ENCODE data around the gene NKTR. TPM values are rescaled to one million over a fixed set of nuclear protein-coding genes. Genes with fewer than 3 reads are reported as not detected.

The NKTR gene
- total and polyA plus RNA-seq, 5 donors, result 22.6 to 35.8 (median 28.3) TPM

DNA sequence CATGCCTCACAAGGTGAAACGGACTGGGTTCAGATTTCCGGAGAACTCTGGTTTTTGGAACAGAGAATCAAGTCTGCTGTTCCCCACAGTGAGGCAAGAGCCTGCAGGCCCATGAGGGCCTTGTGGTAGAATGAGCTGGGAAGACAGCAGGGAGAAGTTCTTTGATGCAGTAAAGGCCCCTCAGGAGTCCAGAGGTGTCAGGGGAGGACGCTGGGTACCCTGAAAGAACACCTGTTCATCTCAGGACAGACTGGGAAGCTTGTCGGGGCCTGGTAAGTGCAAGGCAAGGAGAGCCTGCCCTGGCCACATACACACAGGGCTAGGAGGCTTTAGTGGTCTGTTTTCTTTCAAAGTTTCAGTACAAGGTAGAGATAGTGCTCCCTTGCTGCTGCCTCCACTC, 49.3 kb downstream of the NKTR start:
- no peak overlapping the region for H3K4me3 ChIP-seq (ENCODE audit: low read length)
- no peak overlapping the region for H3K27ac ChIP-seq (ENCODE audit: low read length)
- 84% methylated on average over 4 of the region's 4 CpGs for WGBS
- peaks cover 15% of the 10 kb centered on the region for H3K4me1 ChIP-seq (ENCODE audit: control insufficient read depth, insufficient read depth, low read length)
- H3K9me3 ChIP-seq (ENCODE audit: control insufficient read depth, low read length), result no peaks in the 10 kb centered on the region
- DNase-seq (no peak), ATAC-seq (no peak)
- intact Hi-C loops (cut with DNase I), result loop anchor here in 3 of 4 donors (10.0 kb wide), 2 partner anchors 45 to 95 kb away; partner anchors contain the start of gene NKTR (in 2 of the 3)
- no peaks in the 10 kb centered on the region for H3K27me3 ChIP-seq (ENCODE audit: control insufficient read depth, insufficient read depth)

DNA sequence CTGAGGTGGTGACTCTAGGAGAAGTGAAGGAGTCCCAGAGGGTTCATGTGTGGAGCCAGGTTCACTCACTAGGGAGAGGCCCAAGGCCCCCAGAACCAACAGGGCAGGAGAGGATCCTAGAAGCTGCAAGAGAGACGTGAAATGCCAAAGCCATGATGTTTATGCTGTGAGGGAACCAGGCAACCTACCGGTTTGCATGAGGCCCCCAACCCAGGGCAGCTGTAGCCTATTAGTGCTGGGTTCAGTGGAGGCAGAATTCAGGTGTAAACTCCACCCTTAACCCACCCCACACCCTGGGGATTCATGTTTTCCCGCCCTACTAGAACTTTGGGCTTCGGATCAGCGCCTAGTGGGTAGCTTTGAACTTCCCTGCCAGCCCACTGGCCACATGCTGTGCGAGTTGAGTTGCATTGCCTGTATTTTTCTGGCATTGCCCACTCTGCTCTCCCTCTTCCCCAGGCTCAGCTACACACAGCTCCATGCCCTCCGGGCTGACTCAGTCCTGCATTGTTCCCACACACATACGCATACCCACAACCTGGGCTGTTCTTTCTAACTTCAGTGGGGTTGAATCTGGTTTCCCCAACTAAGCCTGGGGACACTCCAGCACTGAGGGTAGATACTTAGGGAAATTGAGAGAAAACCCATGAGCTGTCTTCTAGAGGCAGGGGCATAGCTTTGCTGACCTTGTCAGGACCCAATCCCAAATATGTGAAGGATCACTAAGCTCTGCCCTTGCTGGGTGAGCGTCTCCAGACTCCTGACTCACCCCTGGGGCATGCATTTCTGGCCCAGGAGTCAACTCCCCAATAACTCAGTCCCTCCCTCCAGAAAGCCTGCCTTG, 51.0 kb downstream of the NKTR start:
- ATAC-seq (no peak), DNase-seq (no peak)
- no peak overlapping the region for H3K4me3 ChIP-seq (ENCODE audit: low read length)
- intact Hi-C loops (cut with DNase I), result loop anchor here in 3 of 4 donors (10.0 kb wide), 2 partner anchors 47 to 93 kb away; partner anchors contain the start of gene NKTR (in 2 of the 3)
- no peaks in the 10 kb centered on the region for H3K9me3 ChIP-seq (ENCODE audit: control insufficient read depth, low read length)
- H3K4me1 ChIP-seq (ENCODE audit: control insufficient read depth, insufficient read depth, low read length), result peaks cover 18% of the 10 kb centered on the region
- no peaks in the 10 kb centered on the region for H3K27me3 ChIP-seq (ENCODE audit: control insufficient read depth, insufficient read depth)
- H3K27ac ChIP-seq (ENCODE audit: low read length), result peak overlapping the region; percentile 15
- 79% methylated on average over 9 of the region's 9 CpGs for WGBS

DNA sequence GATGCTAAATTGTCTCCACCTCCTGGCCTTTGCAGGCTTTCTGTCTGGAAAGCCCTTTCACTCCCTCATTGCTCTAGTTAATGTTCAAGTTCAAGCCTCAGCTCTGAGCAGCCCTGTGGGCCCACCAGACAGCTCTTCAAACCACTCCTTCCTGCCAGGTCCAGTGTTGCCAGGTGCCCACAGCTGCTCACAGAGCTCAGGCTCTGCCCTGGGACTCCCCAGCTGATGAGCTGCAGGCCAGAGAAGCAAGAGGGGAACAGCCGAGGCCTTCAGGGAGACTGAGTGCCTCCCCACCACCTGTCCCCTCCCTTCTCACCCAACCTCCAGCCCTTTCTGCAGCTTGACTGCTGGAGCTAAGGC, 51.7 kb downstream of the NKTR start:
- Histone ChIP-seq H3K27ac (ENCODE audit: low read length) (peak overlapping the region; percentile 44), H3K4me1 (ENCODE audit: control insufficient read depth, insufficient read depth, low read length) (peaks cover 18% of the 10 kb centered on the region), H3K4me3 (ENCODE audit: low read length) (no peak overlapping the region), H3K9me3 (ENCODE audit: control insufficient read depth, low read length) (no peaks in the 10 kb centered on the region), H3K27me3 (ENCODE audit: control insufficient read depth, insufficient read depth) (no peaks in the 10 kb centered on the region)
- intact Hi-C loops (cut with DNase I), result loop anchor here in 3 of 4 donors (10.0 kb wide), 2 partner anchors 47 to 93 kb away; partner anchors contain the start of gene NKTR (in 2 of the 3)
- no peak for ATAC-seq
- DNase-seq, result no peak
- WGBS, result 36% methylated on average over 1 of the region's 1 CpG

- H3K4me3 ChIP-seq (ENCODE audit: low read length), result peak overlapping the region; percentile 82
- H3K4me1 ChIP-seq (ENCODE audit: control insufficient read depth, insufficient read depth, low read length), result peaks cover 18% of the 10 kb centered on the region
- ATAC-seq, result peak; percentile 40 to 66
- 16% methylated on average over 7 of the region's 7 CpGs for WGBS
- no peaks in the 10 kb centered on the region for H3K27me3 ChIP-seq (ENCODE audit: control insufficient read depth, insufficient read depth)
- DNase-seq, result peak; percentile 73 to 84 (median 80)
- intact Hi-C loops (cut with DNase I), result loop anchor here in 3 of 4 donors (10.0 kb wide), 2 partner anchors 48 to 92 kb away; partner anchors contain the start of gene NKTR (in 2 of the 3)
- no peaks in the 10 kb centered on the region for H3K9me3 ChIP-seq (ENCODE audit: control insufficient read depth, low read length)
- peak overlapping the region; percentile 72 for H3K27ac ChIP-seq (ENCODE audit: low read length)
Measured at GRCh38 chr3:42652611-42653302, 52.3 kb downstream of the NKTR start.

- H3K4me1 ChIP-seq (ENCODE audit: control insufficient read depth, insufficient read depth, low read length), result peaks cover 18% of the 10 kb centered on the region
- WGBS, result 34% methylated on average over 3 of the region's 3 CpGs
- intact Hi-C loops (cut with DNase I), result loop anchor here in 3 of 4 donors (10.0 kb wide), 2 partner anchors 48 to 92 kb away; partner anchors contain the start of gene NKTR (in 2 of the 3)
Measured at GRCh38 chr3:42653303-42653559, 52.7 kb downstream of the NKTR start.

DNA sequence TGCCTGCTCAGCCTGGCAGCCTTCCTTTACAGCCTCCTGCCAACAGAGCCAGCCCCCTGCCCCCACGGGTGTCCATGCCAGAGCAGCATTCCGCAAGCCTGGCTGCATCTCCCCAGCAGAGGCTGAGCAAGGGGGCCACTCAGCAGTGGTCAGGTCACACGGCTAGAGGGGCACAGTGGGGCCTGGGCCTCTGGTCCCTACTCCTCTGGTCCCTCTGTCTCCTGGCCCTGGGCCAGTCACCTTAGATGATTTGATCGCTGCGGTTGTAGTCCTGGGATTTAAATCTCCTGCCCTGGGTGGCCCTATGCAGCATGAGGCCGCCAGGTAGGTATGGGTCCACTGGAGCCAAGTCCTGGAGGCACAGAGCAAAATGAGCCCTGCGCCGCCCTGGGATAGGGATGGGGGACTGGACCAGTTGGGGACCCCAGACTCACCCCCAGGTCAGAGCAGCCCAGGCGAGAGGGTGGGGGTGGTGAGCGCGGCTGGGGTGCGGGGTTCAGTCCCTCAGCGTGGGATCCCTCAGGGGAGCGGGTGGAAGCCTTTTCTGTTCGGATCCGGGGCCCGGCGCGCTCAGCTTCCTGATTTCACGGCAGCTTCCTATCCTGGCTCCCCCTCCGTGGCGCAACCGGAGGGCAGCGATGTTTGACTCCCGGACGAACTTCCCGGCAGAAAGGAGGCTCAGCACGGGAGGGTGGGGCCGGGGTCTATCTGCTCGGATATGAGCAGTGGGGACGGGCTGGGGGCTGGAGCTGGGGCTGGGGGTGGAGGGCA, 53.3 kb downstream of the NKTR start, which contains the start of gene ZBTB47:
TSS of gene ZBTB47 (plus strand) at position 138 of the 771 bp plus-strand sequence. CDS start 4,659 bp downstream, outside the sequence.
- H3K4me1 ChIP-seq (ENCODE audit: control insufficient read depth, insufficient read depth, low read length), result peaks cover 18% of the 10 kb centered on the region
- DNase-seq, result peak; percentile 79 to 90 (median 90)
- peak within 1 kb of the TSS; percentile 94 for H3K27ac ChIP-seq (ENCODE audit: low read length)
- peak; percentile 19 to 32 for ATAC-seq
- no peaks in the 10 kb centered on the region for H3K27me3 ChIP-seq (ENCODE audit: control insufficient read depth, insufficient read depth)
- intact Hi-C loops (cut with DNase I), result loop anchor here in 3 of 4 donors (2.0 to 10.0 kb wide), 3 partner anchors 49 to 91 kb away; partner anchors contain the start of gene NKTR (in 2 of the 3)
- WGBS, result 2% methylated on average over 31 of the region's 31 CpGs
- no peaks in the 10 kb centered on the region for H3K9me3 ChIP-seq (ENCODE audit: control insufficient read depth, low read length)
- peak within 1 kb of the TSS; percentile 82 for H3K4me3 ChIP-seq (ENCODE audit: low read length)

More at GRCh38 chr3:42653303-42653559, 52.7 kb downstream of the NKTR start:
- Histone ChIP-seq H3K27me3 (ENCODE audit: control insufficient read depth, insufficient read depth) (no peaks in the 10 kb centered on the region), H3K4me3 (ENCODE audit: low read length) (peak overlapping the region; percentile 82), H3K9me3 (ENCODE audit: control insufficient read depth, low read length) (no peaks in the 10 kb centered on the region), H3K27ac (ENCODE audit: low read length) (peak overlapping the region; percentile 72)
- no peak for DNase-seq
- ATAC-seq, result peak; percentile 17 to 32

DNA sequence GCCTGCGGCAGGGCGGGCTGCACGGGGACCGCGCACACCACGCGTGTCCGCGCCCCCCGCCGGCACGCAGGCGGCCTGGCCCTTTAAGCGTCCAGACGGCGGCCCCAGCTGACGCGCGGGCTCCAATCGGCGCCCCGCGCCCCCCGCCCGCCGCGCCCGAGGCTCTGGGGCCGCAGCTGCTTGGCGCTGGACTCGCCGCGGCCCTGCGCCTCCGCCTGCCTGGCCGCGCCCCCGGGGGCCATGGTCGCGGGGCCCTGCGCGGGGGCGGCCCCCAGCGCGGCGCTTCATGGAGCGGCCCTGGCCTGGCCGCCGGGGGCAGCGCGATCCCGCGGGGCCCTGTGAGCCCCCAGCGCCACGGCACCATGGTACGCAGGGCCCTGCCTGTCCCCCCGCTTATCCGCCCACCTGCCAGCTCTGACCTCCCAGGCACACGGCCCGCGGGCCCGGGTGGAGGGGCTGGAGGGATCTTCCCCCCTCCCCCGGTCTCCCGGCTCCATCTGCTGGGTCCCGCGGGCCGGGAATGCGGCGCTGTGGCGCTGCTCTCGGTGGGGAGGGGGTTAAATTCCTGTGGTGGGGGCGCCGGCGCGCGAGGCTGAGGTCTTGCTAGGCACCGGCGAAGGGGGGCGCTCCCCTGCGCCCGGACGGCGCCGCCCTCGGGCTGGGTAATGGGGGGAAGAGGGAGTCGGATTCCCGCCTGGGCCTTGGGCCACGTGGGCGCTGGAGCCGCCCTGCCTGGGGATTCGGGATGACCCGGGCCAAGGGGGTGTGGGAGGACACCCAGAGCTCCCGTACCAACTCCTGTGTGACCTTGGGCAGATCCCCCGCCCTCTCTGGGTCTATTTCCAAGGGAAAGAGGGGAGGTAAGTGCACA, 54.1 kb downstream of the NKTR start:
- Histone ChIP-seq H3K27ac (ENCODE audit: low read length) (peak overlapping the region; percentile 94), H3K27me3 (ENCODE audit: control insufficient read depth, insufficient read depth) (no peaks in the 10 kb centered on the region), H3K4me3 (ENCODE audit: low read length) (peak overlapping the region; percentile 82), H3K4me1 (ENCODE audit: control insufficient read depth, insufficient read depth, low read length) (peaks cover 18% of the 10 kb centered on the region), H3K9me3 (ENCODE audit: control insufficient read depth, low read length) (no peaks in the 10 kb centered on the region)
- ATAC-seq (peak; percentile 49 to 51), DNase-seq (peak; percentile 72 to 90 (median 89))
- WGBS, result under 1% methylated on average over 94 of the region's 94 CpGs
- intact Hi-C loops (cut with DNase I), result loop anchor here in 3 of 4 donors (2.0 to 10.0 kb wide), 4 partner anchors 50 to 90 kb away; partner anchors contain the start of gene NKTR (in 2 of the 3)

- DNase-seq (peak in 2 of 3 donors; percentile 76 to 81), ATAC-seq (peak in 1 of 2 donors; percentile 1)
- Histone ChIP-seq H3K4me3 (ENCODE audit: low read length) (peak overlapping the region; percentile 82), H3K27me3 (ENCODE audit: control insufficient read depth, insufficient read depth) (no peaks in the 10 kb centered on the region), H3K4me1 (ENCODE audit: control insufficient read depth, insufficient read depth, low read length) (peaks cover 18% of the 10 kb centered on the region), H3K27ac (ENCODE audit: low read length) (peak overlapping the region; percentile 94), H3K9me3 (ENCODE audit: control insufficient read depth, low read length) (no peaks in the 10 kb centered on the region)
- intact Hi-C loops (cut with DNase I), result loop anchor here in 3 of 4 donors (2.0 to 10.0 kb wide), 4 partner anchors 51 to 89 kb away; partner anchors contain the start of gene NKTR (in 2 of the 3)
- 40% methylated on average over 4 of the region's 4 CpGs for WGBS
Measured at GRCh38 chr3:42655331-42655888, 54.9 kb downstream of the NKTR start.

GRCh38 chr3:42655980-42656679, 55.6 kb downstream of the NKTR start:
- intact Hi-C loops (cut with DNase I), result loop anchor here in 3 of 4 donors (2.0 to 10.0 kb wide), 4 partner anchors 51 to 89 kb away; partner anchors contain the start of gene NKTR (in 2 of the 3)
- 79% methylated on average over 6 of the region's 6 CpGs for WGBS
- ATAC-seq, result peak in 1 of 2 donors; percentile 6
- peak overlapping the region; percentile 94 for H3K27ac ChIP-seq (ENCODE audit: low read length)
- H3K9me3 ChIP-seq (ENCODE audit: control insufficient read depth, low read length), result no peaks in the 10 kb centered on the region
- peaks cover 15% of the 10 kb centered on the region for H3K4me1 ChIP-seq (ENCODE audit: control insufficient read depth, insufficient read depth, low read length)
- no peak overlapping the region for H3K4me3 ChIP-seq (ENCODE audit: low read length)
- no peaks in the 10 kb centered on the region for H3K27me3 ChIP-seq (ENCODE audit: control insufficient read depth, insufficient read depth)
- DNase-seq, result peak in 2 of 3 donors; percentile 69

Data from right cardiac atrium (tissue), 5 donors.